GM23338 (cell line): ENCODE measurements around the gene CLCNKA. TPM values are rescaled to one million over a fixed set of nuclear protein-coding genes. Genes with fewer than 3 reads are reported as not detected.

Experiments
- ATAC-seq: fragments of 200-7000 bp; cut with Tn5 transposase; 3 replicates; pipeline ENCODE4 v1.9.1; 2020
- DNase-seq: peaks from one replicate; pipeline ENCODE4 v3.0.0-alpha.2; 2015; ENCODE audit warnings: low spot score
- H2AFZ ChIP-seq: fragments of 200-600 bp; sonication (generic); 2 replicates; pipeline ENCODE4 v1.8.0; 2016; ENCODE audit warnings: antibody characterized with exemption, mild to moderate bottlenecking, moderate library complexity
- H3F3A ChIP-seq: fragments of 200-600 bp; sonication (generic); replicated peaks from 2 replicates; pipeline ENCODE4 v1.8.0; 2017; ENCODE audit warnings: antibody characterized with exemption, mixed run types, low read depth
- H3K27ac ChIP-seq: fragments of 200-600 bp; sonication (generic); 2 replicates; pipeline ENCODE4 v1.6.1; 2016; ENCODE audit warnings: low read depth
- H3K27me3 ChIP-seq: fragments of 200-600 bp; sonication (generic); 2 replicates; pipeline ENCODE4 v1.8.0; 2016; ENCODE audit warnings: mild to moderate bottlenecking, mixed run types, moderate library complexity; ENCODE audit not compliant: insufficient read depth
- H3K36me3 ChIP-seq: fragments of 200-600 bp; sonication (generic); 2 replicates; pipeline ENCODE4 v1.8.0; 2016; ENCODE audit warnings: mild to moderate bottlenecking; ENCODE audit not compliant: insufficient read depth
- H3K4me1 ChIP-seq: fragments of 200-600 bp; sonication (generic); 2 replicates; pipeline ENCODE4 v1.8.0; 2016; ENCODE audit warnings: mild to moderate bottlenecking, moderate library complexity; ENCODE audit not compliant: insufficient read depth
- H3K4me2 ChIP-seq: fragments of 200-600 bp; sonication (generic); 2 replicates; pipeline ENCODE4 v1.7.1; 2017; ENCODE audit warnings: mixed run types
- H3K4me3 ChIP-seq: fragments of 200-600 bp; sonication (generic); 2 replicates; pipeline ENCODE4 v1.6.1; 2016; ENCODE audit warnings: mixed run types
- H3K79me2 ChIP-seq: fragments of 200-600 bp; sonication (generic); replicated peaks from 2 replicates; pipeline ENCODE4 v1.8.0; 2017; ENCODE audit warnings: mild to moderate bottlenecking; ENCODE audit not compliant: insufficient read depth
- H3K9me2 ChIP-seq: fragments of 200-600 bp; sonication (generic); 2 replicates; pipeline ENCODE4 v1.8.0; 2017; ENCODE audit not compliant: insufficient read depth
- H4K20me1 ChIP-seq: fragments of 200-600 bp; sonication (generic); replicated peaks from 2 replicates; pipeline ENCODE4 v1.8.0; 2017; ENCODE audit warnings: mild to moderate bottlenecking; ENCODE audit not compliant: insufficient read depth
- H3K27ac Mint-ChIP-seq: 2 replicates; pipeline ENCODE4 v1.8.0; 2020; ENCODE audit warnings: inconsistent platforms, mild to moderate bottlenecking, moderate library complexity, mixed read lengths
- H3K27me3 Mint-ChIP-seq: 3 replicates; pipeline ENCODE4 v1.8.0; 2022; ENCODE audit warnings: low read depth, mild to moderate bottlenecking, moderate library complexity, mixed read lengths, inconsistent platforms; ENCODE audit not compliant: insufficient read depth, poor library complexity
- H3K36me3 Mint-ChIP-seq: 3 replicates; pipeline ENCODE4 v1.8.0; 2021; ENCODE audit warnings: low read depth, mild to moderate bottlenecking, inconsistent platforms, moderate library complexity, mixed read lengths
- H3K4me1 Mint-ChIP-seq: 3 replicates; pipeline ENCODE4 v1.8.0; 2020; ENCODE audit warnings: mild to moderate bottlenecking, inconsistent platforms, mixed read lengths
- H3K4me3 Mint-ChIP-seq: 3 replicates; pipeline ENCODE4 v1.8.0; 2021; ENCODE audit warnings: moderate library complexity, mild to moderate bottlenecking, inconsistent platforms, mixed read lengths
- H3K9me3 Mint-ChIP-seq: 3 replicates; pipeline ENCODE4 v1.8.0; 2020; ENCODE audit warnings: moderate library complexity, mild to moderate bottlenecking, inconsistent platforms, mixed read lengths
- CREB1 ChIP-seq: fragments of 250-450 bp; sonication (Bioruptor Pico); IDR thresholded peaks from 2 replicates; pipeline ENCODE4 v1.5.0; 2020; ENCODE audit warnings: low read depth, mild to moderate bottlenecking, moderate library complexity
- EZH2 ChIP-seq: fragments of 200-600 bp; sonication (generic); IDR thresholded peaks from one replicate; pipeline ENCODE4 v1.8.0; 2017; ENCODE audit warnings: antibody characterized with exemption, mild to moderate bottlenecking, low read depth; ENCODE audit not compliant: unreplicated experiment
- POLR2AphosphoS5 ChIP-seq: IDR thresholded peaks from 2 replicates; pipeline ENCODE4 v1.6.1; 2016; ENCODE audit warnings: antibody characterized with exemption, low read depth
- ZNF331 ChIP-seq: fragments of 250-450 bp; sonication (Bioruptor Pico); IDR thresholded peaks from 2 replicates; pipeline ENCODE4 v1.5.0; 2020; ENCODE audit warnings: low read depth, mild to moderate bottlenecking, moderate library complexity
- polyA plus RNA-seq: library from polyadenylated mRNA; unstranded; fragments of >200 nt; fragmentation: Nextera tagmentation; extraction: Ambion mirVana; gene quantifications from 2 replicates; pipeline ENCODE4 v1.2.1, GENCODE V29; 2016
- total RNA-seq: library from RNA; depleted of rRNA; stranded (reverse); fragments of >200 nt; shearing (Covaris generic); gene quantifications from 2 replicates; pipeline ENCODE4 v1.2.3, GENCODE V29; 2014
- TF ChIP-seq, protein P1 (sequence below), 2 experiments: fragments of 200-600 bp in 1 of 2; sonication (generic) in 1 of 2; conservative IDR thresholded peaks; 2 replicates each; pipeline versions ENCODE4 v1.5.1 to v1.6.1; 2016 to 2017; ENCODE audit warnings: antibody characterized with exemption in 2 of 2, low read depth in 2 of 2, mild to moderate bottlenecking in 2 of 2, moderate library complexity in 1 of 2
- TF ChIP-seq, protein P2 (sequence below): fragments of 250-450 bp; sonication (Bioruptor Pico); IDR thresholded peaks from 2 replicates; pipeline ENCODE4 v1.5.0; 2020; ENCODE audit warnings: mild to moderate bottlenecking, moderate library complexity
- TF ChIP-seq, protein P3 (sequence below): IDR thresholded peaks from 2 replicates; pipeline ENCODE4 v1.6.1; 2016; ENCODE audit warnings: antibody characterized with exemption
- TF ChIP-seq, protein P4 (sequence below): IDR thresholded peaks from one replicate; pipeline ENCODE4 v1.6.1; 2018; ENCODE audit warnings: antibody characterized with exemption; ENCODE audit not compliant: unreplicated experiment

The CLCNKA gene
- total and polyA plus RNA-seq, 2 experiments from 2014 or later = 0.59 to 0.76 TPM

DNA sequence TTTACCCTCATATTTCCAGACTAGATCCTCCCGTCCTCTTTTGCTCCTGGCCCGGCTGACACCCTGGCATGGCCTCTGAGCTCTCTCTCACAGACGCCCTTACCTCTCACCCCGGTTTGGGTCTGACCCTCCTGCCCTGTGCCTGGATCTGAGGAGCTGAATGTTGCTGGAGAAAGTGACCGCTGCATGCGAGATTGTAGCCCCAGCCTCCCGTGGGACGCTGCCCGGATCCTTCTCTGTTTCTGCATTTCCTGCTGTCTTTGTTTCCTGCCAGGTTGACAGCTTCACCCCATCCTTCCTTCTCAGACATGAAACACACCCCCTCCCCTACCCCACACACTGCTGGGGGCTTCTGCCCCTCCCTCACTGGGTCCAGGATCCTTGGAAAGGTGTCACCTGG is 42.1 kb downstream of the CLCNKA start:
- H3K27ac Mint-ChIP-seq = no peak overlapping the region
- ATAC-seq (no peak), DNase-seq (no peak)
- Histone ChIP-seq H3F3A (no peaks in the 10 kb centered on the region), H3K9me2 (no peaks in the 10 kb centered on the region), H3K4me1 (no peaks in the 10 kb centered on the region; the same call in 1 of the 2 replicates), H3K4me3 (no peak overlapping the region), H3K27ac (no peak overlapping the region), H3K27me3 (no peaks in the 10 kb centered on the region), H3K4me2 (0 out of 2 replicates have a peak overlapping the region, but pooled peaks have one; percentile 35), H3K36me3 (no peaks in the 10 kb centered on the region), H4K20me1 (no peaks in the 10 kb centered on the region), H3K79me2 (no peaks in the 10 kb centered on the region), H2AFZ (no peak overlapping the region)
- TF ChIP-seq, protein P1, sequence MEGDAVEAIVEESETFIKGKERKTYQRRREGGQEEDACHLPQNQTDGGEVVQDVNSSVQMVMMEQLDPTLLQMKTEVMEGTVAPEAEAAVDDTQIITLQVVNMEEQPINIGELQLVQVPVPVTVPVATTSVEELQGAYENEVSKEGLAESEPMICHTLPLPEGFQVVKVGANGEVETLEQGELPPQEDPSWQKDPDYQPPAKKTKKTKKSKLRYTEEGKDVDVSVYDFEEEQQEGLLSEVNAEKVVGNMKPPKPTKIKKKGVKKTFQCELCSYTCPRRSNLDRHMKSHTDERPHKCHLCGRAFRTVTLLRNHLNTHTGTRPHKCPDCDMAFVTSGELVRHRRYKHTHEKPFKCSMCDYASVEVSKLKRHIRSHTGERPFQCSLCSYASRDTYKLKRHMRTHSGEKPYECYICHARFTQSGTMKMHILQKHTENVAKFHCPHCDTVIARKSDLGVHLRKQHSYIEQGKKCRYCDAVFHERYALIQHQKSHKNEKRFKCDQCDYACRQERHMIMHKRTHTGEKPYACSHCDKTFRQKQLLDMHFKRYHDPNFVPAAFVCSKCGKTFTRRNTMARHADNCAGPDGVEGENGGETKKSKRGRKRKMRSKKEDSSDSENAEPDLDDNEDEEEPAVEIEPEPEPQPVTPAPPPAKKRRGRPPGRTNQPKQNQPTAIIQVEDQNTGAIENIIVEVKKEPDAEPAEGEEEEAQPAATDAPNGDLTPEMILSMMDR (conservative IDR thresholded peaks at IDR 0.05; ENCODE audit: low read depth in 2 of 2) = no peak
- TF ChIP-seq ZNF331 = no peak
- TF ChIP-seq, protein P2, sequence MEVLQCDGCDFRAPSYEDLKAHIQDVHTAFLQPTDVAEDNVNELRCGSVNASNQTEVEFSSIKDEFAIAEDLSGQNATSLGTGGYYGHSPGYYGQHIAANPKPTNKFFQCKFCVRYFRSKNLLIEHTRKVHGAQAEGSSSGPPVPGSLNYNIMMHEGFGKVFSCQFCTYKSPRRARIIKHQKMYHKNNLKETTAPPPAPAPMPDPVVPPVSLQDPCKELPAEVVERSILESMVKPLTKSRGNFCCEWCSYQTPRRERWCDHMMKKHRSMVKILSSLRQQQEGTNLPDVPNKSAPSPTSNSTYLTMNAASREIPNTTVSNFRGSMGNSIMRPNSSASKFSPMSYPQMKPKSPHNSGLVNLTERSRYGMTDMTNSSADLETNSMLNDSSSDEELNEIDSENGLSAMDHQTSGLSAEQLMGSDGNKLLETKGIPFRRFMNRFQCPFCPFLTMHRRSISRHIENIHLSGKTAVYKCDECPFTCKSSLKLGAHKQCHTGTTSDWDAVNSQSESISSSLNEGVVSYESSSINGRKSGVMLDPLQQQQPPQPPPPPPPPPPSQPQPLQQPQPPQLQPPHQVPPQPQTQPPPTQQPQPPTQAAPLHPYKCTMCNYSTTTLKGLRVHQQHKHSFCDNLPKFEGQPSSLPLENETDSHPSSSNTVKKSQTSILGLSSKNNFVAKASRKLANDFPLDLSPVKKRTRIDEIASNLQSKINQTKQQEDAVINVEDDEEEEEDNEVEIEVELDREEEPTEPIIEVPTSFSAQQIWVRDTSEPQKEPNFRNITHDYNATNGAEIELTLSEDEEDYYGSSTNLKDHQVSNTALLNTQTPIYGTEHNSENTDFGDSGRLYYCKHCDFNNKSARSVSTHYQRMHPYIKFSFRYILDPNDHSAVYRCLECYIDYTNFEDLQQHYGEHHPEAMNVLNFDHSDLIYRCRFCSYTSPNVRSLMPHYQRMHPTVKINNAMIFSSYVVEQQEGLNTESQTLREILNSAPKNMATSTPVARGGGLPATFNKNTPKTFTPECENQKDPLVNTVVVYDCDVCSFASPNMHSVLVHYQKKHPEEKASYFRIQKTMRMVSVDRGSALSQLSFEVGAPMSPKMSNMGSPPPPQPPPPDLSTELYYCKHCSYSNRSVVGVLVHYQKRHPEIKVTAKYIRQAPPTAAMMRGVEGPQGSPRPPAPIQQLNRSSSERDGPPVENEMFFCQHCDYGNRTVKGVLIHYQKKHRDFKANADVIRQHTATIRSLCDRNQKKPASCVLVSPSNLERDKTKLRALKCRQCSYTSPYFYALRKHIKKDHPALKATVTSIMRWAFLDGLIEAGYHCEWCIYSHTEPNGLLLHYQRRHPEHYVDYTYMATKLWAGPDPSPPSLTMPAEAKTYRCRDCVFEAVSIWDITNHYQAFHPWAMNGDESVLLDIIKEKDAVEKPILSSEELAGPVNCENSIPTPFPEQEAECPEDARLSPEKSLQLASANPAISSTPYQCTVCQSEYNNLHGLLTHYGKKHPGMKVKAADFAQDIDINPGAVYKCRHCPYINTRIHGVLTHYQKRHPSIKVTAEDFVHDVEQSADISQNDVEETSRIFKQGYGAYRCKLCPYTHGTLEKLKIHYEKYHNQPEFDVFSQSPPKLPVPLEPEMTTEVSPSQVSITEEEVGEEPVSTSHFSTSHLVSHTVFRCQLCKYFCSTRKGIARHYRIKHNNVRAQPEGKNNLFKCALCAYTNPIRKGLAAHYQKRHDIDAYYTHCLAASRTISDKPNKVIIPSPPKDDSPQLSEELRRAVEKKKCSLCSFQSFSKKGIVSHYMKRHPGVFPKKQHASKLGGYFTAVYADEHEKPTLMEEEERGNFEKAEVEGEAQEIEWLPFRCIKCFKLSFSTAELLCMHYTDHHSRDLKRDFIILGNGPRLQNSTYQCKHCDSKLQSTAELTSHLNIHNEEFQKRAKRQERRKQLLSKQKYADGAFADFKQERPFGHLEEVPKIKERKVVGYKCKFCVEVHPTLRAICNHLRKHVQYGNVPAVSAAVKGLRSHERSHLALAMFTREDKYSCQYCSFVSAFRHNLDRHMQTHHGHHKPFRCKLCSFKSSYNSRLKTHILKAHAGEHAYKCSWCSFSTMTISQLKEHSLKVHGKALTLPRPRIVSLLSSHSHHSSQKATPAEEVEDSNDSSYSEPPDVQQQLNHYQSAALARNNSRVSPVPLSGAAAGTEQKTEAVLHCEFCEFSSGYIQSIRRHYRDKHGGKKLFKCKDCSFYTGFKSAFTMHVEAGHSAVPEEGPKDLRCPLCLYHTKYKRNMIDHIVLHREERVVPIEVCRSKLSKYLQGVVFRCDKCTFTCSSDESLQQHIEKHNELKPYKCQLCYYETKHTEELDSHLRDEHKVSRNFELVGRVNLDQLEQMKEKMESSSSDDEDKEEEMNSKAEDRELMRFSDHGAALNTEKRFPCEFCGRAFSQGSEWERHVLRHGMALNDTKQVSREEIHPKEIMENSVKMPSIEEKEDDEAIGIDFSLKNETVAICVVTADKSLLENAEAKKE (CRISPR knock-in tag) = no peak
- no peak for TF ChIP-seq CREB1 (CRISPR knock-in tag)
- no peak for TF ChIP-seq POLR2AphosphoS5
- TF ChIP-seq EZH2 = no peak
- TF ChIP-seq, protein P3, sequence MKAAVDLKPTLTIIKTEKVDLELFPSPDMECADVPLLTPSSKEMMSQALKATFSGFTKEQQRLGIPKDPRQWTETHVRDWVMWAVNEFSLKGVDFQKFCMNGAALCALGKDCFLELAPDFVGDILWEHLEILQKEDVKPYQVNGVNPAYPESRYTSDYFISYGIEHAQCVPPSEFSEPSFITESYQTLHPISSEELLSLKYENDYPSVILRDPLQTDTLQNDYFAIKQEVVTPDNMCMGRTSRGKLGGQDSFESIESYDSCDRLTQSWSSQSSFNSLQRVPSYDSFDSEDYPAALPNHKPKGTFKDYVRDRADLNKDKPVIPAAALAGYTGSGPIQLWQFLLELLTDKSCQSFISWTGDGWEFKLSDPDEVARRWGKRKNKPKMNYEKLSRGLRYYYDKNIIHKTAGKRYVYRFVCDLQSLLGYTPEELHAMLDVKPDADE = no peak
- TF ChIP-seq, protein P4, sequence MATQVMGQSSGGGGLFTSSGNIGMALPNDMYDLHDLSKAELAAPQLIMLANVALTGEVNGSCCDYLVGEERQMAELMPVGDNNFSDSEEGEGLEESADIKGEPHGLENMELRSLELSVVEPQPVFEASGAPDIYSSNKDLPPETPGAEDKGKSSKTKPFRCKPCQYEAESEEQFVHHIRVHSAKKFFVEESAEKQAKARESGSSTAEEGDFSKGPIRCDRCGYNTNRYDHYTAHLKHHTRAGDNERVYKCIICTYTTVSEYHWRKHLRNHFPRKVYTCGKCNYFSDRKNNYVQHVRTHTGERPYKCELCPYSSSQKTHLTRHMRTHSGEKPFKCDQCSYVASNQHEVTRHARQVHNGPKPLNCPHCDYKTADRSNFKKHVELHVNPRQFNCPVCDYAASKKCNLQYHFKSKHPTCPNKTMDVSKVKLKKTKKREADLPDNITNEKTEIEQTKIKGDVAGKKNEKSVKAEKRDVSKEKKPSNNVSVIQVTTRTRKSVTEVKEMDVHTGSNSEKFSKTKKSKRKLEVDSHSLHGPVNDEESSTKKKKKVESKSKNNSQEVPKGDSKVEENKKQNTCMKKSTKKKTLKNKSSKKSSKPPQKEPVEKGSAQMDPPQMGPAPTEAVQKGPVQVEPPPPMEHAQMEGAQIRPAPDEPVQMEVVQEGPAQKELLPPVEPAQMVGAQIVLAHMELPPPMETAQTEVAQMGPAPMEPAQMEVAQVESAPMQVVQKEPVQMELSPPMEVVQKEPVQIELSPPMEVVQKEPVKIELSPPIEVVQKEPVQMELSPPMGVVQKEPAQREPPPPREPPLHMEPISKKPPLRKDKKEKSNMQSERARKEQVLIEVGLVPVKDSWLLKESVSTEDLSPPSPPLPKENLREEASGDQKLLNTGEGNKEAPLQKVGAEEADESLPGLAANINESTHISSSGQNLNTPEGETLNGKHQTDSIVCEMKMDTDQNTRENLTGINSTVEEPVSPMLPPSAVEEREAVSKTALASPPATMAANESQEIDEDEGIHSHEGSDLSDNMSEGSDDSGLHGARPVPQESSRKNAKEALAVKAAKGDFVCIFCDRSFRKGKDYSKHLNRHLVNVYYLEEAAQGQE = no peak
- H3K4me1 Mint-ChIP-seq = peaks cover 36% of the 10 kb centered on the region
- no peaks in the 10 kb centered on the region for H3K36me3 Mint-ChIP-seq
- H3K9me3 Mint-ChIP-seq = no peaks in the 10 kb centered on the region
- no peak overlapping the region for H3K4me3 Mint-ChIP-seq
- peaks cover 13% of the 10 kb centered on the region for H3K27me3 Mint-ChIP-seq
